ENCODE measurements around the gene ADGRE2.
A peak's percentile ranks its signal among the peaks of the same experiment; 100 is the strongest.

ADGRE2 gene

DNA sequence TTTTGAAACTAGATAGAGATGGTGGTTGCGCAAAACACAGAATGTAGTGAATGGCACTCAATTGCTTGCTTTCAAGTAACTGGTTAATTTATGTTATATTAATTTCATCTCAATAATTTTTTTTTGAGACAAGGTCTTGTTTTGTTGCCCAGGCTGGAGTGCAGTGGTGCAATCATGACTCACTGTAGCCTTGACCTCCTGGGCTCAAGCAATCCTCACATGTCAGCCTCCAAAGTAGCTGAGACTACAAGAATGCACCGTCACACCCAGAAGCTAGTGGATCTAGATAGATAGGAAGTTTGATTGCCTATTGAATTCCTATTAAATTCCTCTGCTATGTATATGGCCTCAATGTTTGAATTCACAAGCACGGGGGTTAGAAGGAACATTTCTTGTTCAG lies 26.4 kb upstream of the ADGRE2 start:
- TF ChIP-seq, protein P1, sequence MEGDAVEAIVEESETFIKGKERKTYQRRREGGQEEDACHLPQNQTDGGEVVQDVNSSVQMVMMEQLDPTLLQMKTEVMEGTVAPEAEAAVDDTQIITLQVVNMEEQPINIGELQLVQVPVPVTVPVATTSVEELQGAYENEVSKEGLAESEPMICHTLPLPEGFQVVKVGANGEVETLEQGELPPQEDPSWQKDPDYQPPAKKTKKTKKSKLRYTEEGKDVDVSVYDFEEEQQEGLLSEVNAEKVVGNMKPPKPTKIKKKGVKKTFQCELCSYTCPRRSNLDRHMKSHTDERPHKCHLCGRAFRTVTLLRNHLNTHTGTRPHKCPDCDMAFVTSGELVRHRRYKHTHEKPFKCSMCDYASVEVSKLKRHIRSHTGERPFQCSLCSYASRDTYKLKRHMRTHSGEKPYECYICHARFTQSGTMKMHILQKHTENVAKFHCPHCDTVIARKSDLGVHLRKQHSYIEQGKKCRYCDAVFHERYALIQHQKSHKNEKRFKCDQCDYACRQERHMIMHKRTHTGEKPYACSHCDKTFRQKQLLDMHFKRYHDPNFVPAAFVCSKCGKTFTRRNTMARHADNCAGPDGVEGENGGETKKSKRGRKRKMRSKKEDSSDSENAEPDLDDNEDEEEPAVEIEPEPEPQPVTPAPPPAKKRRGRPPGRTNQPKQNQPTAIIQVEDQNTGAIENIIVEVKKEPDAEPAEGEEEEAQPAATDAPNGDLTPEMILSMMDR (IDR thresholded peaks at IDR 0.05), result no peak

DNA sequence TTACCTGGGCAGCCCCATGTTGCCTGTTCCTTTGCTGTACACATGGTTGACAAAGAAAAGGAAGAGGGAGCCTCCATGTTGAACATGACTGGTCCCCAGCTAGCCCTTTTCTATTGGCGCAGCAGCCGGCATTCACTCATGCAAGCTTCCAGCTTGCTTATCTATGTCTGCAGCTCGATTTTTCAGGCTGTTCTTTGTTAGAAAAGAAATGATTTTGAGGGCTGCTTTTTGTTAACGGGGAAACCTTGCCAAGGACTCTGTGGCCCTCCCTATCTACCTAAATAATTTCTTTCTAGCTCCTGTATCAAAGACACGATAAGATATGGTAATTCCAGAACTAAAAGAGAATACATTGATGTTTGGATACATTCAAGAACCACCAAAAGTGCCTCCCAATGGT lies 20.4 kb upstream of the ADGRE2 start:
- TF ChIP-seq, protein P1 (IDR thresholded peaks at IDR 0.05), result no peak

DNA sequence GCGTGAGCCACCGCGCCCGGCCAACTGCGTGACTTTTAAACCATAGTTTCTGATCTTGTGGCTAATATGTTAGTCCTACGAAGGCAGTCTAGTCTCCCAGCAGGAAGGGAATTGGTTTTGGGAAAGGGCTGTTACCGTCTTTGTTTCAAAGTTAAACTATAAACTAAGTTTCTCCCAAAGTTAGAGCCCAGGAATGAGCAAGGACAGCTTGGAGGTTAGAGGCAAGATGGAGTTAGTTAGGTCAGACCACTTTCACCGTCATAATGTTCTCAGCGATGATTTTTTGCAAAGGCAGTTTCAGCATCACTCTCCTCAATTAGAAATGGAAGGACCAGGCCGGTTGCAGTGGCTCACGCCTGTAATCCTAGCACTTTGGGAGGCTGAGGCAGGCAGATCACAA lies 17.7 kb upstream of the ADGRE2 start:
- TF ChIP-seq, protein P1 (IDR thresholded peaks at IDR 0.05), result no peak

DNA sequence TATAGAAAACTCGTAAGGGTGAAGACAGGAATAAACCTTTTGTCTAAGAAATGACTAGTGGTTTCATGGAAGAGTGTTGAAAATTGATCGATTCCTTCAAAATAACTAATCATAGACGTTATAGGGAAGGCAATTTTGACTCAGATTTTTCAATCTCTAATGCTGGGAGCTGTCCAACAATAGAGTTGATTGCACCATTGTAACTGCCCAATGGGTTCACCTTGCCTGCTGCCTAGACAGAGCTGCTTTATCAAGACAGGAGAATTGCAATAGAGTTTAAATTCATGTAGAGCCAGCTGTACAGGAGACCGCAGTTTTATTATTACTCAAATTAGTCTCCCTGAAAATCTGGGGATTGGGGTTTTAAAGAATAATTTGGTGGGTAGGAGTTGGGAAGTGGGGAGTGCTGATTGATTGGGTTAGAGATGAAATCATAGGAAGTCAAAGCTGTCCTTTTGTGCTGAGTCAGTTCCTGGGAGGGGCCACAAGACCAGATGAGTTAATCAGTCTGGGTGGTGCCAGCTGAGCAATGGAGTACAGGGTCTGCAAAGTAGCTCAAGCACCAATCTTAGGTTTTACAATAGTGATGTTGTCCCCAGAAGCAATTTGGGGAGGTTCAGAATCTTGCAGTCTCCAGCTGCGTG lies 16.8 kb upstream of the ADGRE2 start:
- TF ChIP-seq, protein P1 (IDR thresholded peaks at IDR 0.05), result no peak

DNA sequence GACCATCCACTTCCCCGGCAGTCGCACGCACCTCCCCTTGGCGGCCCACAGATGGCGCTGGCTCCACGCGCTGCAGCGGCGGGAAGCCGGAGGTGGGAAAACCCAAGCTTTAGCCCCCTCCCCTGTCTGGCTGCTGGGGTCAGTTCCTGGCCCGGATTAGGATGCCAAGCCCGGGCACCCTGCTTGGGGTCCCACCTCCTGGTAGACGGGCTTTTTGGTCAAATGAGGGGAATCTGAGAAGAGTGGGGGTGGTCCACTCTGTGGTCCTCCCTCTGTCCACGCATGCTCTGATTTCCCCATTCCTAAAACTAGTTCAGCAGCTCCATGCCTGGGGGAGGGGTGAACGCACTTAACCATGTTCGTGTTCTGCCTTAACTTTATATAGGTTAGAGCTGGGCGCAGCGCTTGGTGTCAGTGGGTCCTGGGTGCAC lies 8.1 kb upstream of the ADGRE2 start:
- TF ChIP-seq, protein P1 (IDR thresholded peaks at IDR 0.05), result peak; percentile 88

DNA sequence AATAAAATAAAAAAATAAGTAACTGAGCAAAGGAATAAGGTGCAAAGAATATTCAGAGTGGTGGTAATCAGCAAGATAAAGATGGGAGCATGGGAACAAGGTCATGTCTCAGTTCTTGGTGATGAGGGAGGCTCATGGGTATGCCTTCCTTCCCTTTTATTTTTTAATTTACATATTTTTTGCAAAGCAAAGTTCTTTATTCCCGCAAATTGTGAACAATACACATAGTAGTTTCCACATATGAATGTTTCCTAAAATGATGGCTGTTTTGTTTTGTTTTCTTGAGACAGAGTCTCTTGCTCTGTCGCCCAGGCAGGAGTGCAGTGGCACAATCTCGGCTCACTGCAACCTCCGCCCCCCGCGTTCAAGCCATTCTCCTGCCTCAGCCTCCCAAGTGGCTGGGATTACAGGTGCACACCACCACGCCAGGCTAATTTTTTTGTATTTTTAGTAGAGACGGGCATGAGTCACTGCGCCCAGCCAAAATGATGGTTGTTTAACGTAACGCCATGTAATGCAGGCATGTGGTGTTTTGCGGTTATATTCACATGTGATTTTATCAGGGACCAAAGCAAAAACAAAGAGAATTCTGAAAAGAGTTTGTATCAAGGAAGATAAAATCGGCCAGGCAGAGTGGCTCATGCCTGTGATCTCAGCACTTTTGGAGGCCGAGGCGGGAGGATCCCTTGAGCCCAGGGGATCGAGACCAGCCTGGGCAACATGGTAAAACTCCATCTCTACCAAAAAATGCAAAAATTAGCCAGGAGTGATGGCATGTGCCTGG lies 4.5 kb upstream of the ADGRE2 start:
- TF ChIP-seq, protein P1 (IDR thresholded peaks at IDR 0.05), result no peak

DNA sequence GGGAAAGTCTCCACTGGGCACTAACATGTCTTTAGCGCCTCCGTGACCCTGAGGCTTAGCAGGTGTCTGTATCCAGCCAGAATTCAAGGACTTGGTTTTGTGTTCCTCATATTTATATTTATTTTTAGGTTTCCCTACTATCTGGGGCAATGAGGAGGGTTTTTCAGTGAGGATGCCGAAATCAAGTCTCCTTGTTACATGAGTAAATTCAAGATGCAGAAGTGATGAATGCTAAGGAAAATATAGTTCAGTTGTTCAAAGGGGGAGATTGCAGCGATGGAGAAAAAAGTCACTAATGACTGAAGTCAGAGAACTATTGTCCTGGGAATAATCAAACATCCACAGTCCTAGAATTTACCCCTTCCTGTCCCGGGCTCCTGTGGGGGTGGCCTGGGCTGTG lies 791 bp upstream of the ADGRE2 start:
- TF ChIP-seq, protein P1 (IDR thresholded peaks at IDR 0.05), result no peak
